GM12874 (cell line): Measurements from ENCODE around the gene GGT5.

Experiments used
- CTCF ChIP-seq: IDR thresholded peaks from 2 replicates; pipeline ENCODE4 v1.5.1; 2011; ENCODE audit warnings: low read depth, mild to moderate bottlenecking, control low read depth, low read length, moderate library complexity; ENCODE audit not compliant: insufficient read depth

Gene GGT5

DNA sequence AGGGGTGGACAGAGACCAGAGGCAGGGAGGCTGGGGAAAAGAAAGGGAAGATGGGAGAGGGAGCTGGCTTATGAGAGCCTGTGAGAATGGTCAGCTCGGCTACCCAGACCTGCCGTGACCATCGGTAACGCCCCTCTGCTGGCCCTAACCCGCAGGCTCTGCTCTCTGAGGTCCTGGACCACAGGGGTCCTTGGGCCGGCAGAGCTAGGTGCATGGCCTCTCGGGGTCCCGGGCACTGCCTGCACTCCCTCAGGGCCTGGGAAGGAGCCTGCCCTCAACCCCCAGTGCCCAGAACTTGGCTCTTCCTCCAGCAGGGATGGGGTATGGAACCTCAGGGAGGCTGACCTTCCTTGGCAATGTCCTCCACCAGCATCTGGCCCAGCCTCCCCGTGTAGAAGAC, 13.2 kb downstream of the GGT5 start:
- no peak for TF ChIP-seq CTCF

- TF ChIP-seq CTCF, result peak; percentile 62
These were observed 13.8 kb downstream of the GGT5 start for GRCh38 chr22:24230911-24231656.

DNA sequence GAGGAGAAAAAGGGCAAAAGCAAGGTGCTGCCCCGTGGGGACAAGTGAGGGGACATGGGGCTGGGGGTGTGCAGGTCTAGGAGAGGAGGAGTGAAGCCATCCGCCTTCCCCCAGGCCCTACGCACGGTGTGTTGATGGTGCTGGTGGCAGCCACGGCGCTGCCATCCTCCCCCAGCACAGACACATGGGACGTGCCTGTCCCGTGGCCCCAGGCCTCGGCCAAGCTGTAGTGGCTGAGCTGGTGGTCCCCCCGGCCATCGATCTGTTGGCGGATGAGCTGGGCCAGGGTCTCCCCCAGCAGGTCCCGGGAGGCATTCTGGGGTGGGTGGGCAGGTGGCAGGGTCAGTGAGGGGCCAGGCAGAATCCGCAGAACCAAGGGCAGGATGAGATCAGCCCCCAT, 18.9 kb downstream of the GGT5 start:
- TF ChIP-seq CTCF, result no peak

DNA sequence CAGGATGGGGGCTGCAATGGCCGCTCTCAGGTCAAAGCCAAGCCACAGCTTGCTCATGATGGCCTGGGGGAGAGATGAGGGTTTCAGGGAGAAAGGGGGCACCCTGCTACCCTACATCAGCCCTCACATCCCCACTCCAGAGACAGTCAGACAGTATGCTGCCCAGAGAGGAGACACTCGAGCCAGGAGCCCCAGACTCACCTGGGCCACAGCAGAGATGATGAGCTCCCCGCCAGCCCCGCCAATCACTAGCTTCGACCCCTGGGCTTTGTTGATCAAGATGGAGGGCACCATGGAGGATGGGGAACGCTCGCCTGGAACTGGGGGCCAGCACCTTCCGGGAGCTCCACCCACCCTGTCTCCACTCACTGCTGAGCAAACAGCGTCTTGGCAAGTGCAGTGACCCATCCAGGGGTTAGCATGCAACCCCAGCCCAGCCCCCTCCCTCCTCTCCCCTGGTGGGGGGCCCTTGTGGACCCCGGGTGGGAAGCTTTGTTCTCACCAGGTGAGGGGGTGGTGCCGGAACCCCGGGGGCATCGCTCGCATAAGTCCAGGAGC, 19.8 kb downstream of the GGT5 start:
- no peak for TF ChIP-seq CTCF

DNA sequence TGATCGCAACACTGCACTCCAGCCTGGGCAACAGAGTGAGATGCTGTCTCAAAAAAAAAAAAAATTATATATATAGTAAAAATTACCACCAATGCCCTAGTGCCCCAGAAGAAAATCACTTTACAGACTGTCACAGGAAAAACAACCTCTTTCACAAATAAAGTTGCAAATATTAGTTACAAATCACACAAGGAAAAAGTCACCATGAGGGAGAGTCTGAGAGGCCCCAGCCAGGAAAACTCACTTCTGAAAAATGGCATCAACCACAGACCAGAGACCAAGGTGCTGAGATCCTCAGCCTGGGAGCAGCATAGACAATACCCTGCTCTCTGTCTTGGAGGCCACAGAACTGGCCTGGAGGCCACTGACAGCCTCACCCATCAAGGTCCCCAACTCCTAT, 20.4 kb downstream of the GGT5 start:
- TF ChIP-seq CTCF, result no peak

DNA sequence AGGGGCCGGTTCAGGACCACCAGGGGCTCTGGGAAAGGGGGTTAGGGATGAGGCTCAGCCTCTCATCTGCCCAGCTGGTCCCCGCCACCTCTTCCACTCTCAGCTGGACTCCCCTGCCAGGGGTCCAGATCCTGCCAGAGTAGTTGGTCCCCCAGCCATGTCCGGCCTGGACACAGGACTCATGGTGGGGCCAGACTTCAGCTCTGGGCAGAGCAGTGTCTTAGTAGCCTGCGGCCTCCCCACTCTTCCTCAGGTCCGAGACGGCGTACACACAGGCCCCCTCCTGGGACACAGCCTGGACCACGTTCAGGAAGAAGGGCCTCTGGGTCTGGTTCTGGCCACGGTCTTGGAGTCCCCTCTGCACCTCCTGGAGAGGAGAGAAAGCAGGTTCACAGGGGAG, 25.1 kb downstream of the GGT5 start:
- no peak for TF ChIP-seq CTCF

- TF ChIP-seq CTCF, result no peak
These were observed 27.5 kb downstream of the GGT5 start for GRCh38 chr22:24217384-24217783.
